Osteoblast (primary cell): ENCODE results near the gene PGRMC2. TPM values are rescaled to one million over a fixed set of nuclear protein-coding genes. Genes with fewer than 3 reads are reported as not detected.

ENCODE experiments used
- DNase-seq: peaks from one replicate; pipeline ENCODE4 v3.0.0; 2011; ENCODE audit warnings: low spot score, mixed read lengths; ENCODE audit not compliant: insufficient read length; ENCODE audit errors: missing footprints
- H2AFZ ChIP-seq: 2 replicates; pipeline ENCODE4 v1.6.0; 2011; ENCODE audit warnings: mild to moderate bottlenecking, low read length
- H3K27ac ChIP-seq: 2 replicates; pipeline ENCODE4 v1.5.1; 2011; ENCODE audit warnings: mild to moderate bottlenecking, low read depth, low read length, moderate library complexity
- H3K27me3 ChIP-seq: 2 replicates; pipeline ENCODE4 v1.6.0; 2012; ENCODE audit warnings: mild to moderate bottlenecking, control low read depth, inconsistent platforms, low read length, moderate library complexity; ENCODE audit not compliant: insufficient read depth
- H3K36me3 ChIP-seq: 2 replicates; pipeline ENCODE4 v1.5.1; 2011; ENCODE audit warnings: mild to moderate bottlenecking, low read length, control low read depth, moderate library complexity; ENCODE audit not compliant: insufficient read depth
- H3K4me1 ChIP-seq: 2 replicates; pipeline ENCODE4 v1.5.1; 2011; ENCODE audit warnings: mild to moderate bottlenecking, low read length, control low read depth, moderate library complexity; ENCODE audit not compliant: insufficient read depth
- H3K4me2 ChIP-seq: 2 replicates; pipeline ENCODE4 v1.6.0; 2011; ENCODE audit warnings: mild to moderate bottlenecking, low read length; ENCODE audit not compliant: insufficient read depth
- H3K4me3 ChIP-seq: fragments of 200-600 bp; sonication (generic); 3 replicates; pipeline ENCODE4 v1.5.1; 2012; ENCODE audit warnings: mild to moderate bottlenecking, low read length, inconsistent platforms; ENCODE audit not compliant: insufficient read depth
- H3K79me2 ChIP-seq: 2 replicates; pipeline ENCODE4 v1.6.0; 2012; ENCODE audit warnings: mild to moderate bottlenecking, low read length, control low read depth, inconsistent platforms; ENCODE audit not compliant: insufficient read depth
- H3K9me3 ChIP-seq: 2 replicates; pipeline ENCODE4 v1.5.1; 2011; ENCODE audit warnings: low read depth, low read length, control low read depth
- H4K20me1 ChIP-seq: 2 replicates; pipeline ENCODE4 v1.6.0; 2012; ENCODE audit warnings: mild to moderate bottlenecking, low read length, control low read depth; ENCODE audit not compliant: insufficient read depth
- CTCF ChIP-seq: IDR thresholded peaks from 2 replicates; pipeline ENCODE4 v1.5.1; 2011; ENCODE audit warnings: mild to moderate bottlenecking, low read depth, low read length, moderate library complexity; ENCODE audit errors: extremely low read depth
- total RNA-seq: library from RNA; depleted of rRNA; stranded (reverse); fragments of >200 nt; gene quantifications from 2 replicates; pipeline ENCODE4 v1.2.3, GENCODE V29; 2012

The PGRMC2 gene
- 38.4 and 39.2 TPM in 2 replicates for total RNA-seq

- peak; percentile 39 for DNase-seq
- H3K79me2 ChIP-seq, result peaks cover 56% of the 10 kb centered on the region
- no peak for TF ChIP-seq CTCF
Measured at GRCh38 chr4:128287141-128287870, at the start of gene PGRMC2. Gene PGRMC2 (minus strand): TSS chr4:128287813. CDS start chr4:128287790, 23 bp downstream.

GRCh38 chr4:128335541-128335940, 47.9 kb upstream of the PGRMC2 start:
- no peaks in the 10 kb centered on the region for H3K79me2 ChIP-seq
- no peak overlapping the region for H3K27ac ChIP-seq
- no peak for DNase-seq
- no peak overlapping the region for H3K4me2 ChIP-seq
- H3K9me3 ChIP-seq, result no peaks in the 10 kb centered on the region
- H2AFZ ChIP-seq, result no peak overlapping the region
- no peaks in the 10 kb centered on the region for H3K36me3 ChIP-seq
- no peak for TF ChIP-seq CTCF
- H4K20me1 ChIP-seq, result no peaks in the 10 kb centered on the region
- H3K4me3 ChIP-seq, result no peak overlapping the region
- peaks cover 31% of the 10 kb centered on the region for H3K4me1 ChIP-seq
- H3K27me3 ChIP-seq, result no peaks in the 10 kb centered on the region

More at GRCh38 chr4:128287141-128287870, at the start of gene PGRMC2:
- peak within 1 kb of the TSS; percentile 86 for H3K27ac ChIP-seq
- peaks cover 7% of the 10 kb centered on the region for H3K4me1 ChIP-seq
- H3K4me2 ChIP-seq, result peak within 1 kb of the TSS; percentile 86
- peak within 1 kb of the TSS; percentile 65 for H2AFZ ChIP-seq
- H4K20me1 ChIP-seq, result peaks cover 19% of the 10 kb centered on the region
- H3K4me3 ChIP-seq, result peak within 1 kb of the TSS; percentile 88
- no peaks in the 10 kb centered on the region for H3K9me3 ChIP-seq
- H3K36me3 ChIP-seq, result peaks cover 6% of the 10 kb centered on the region
- no peaks in the 10 kb centered on the region for H3K27me3 ChIP-seq

GRCh38 chr4:128334256-128334655, 46.6 kb upstream of the PGRMC2 start:
- Histone ChIP-seq H2AFZ (no peak overlapping the region), H3K4me1 (peaks cover 27% of the 10 kb centered on the region), H3K9me3 (no peaks in the 10 kb centered on the region), H3K27ac (no peak overlapping the region), H4K20me1 (no peaks in the 10 kb centered on the region), H3K27me3 (no peaks in the 10 kb centered on the region), H3K79me2 (no peaks in the 10 kb centered on the region), H3K4me2 (no peak overlapping the region), H3K4me3 (no peak overlapping the region), H3K36me3 (no peaks in the 10 kb centered on the region)
- TF ChIP-seq CTCF, result no peak
- DNase-seq, result no peak

- TF ChIP-seq CTCF, result no peak
- Histone ChIP-seq H3K27me3 (no peaks in the 10 kb centered on the region), H3K4me2 (no peak overlapping the region), H3K4me1 (peaks cover 20% of the 10 kb centered on the region), H4K20me1 (no peaks in the 10 kb centered on the region), H3K9me3 (no peaks in the 10 kb centered on the region), H3K4me3 (no peak overlapping the region), H3K36me3 (no peaks in the 10 kb centered on the region), H3K27ac (no peak overlapping the region), H2AFZ (no peak overlapping the region), H3K79me2 (no peaks in the 10 kb centered on the region)
- DNase-seq, result peak; percentile 11
Measured at GRCh38 chr4:128333309-128334018, 45.9 kb upstream of the PGRMC2 start.
